Raji (cell line): ENCODE measurements around the gene RSAD2.

ENCODE experiments used
- POLR2A ChIP-seq: IDR thresholded peaks from 2 replicates; pipeline ENCODE4 v1.6.1; 2011; ENCODE audit warnings: low read depth, low read length, control low read depth; ENCODE audit not compliant: insufficient read depth

RSAD2 gene

GRCh38 chr2:6927753-6928152 is 50.2 kb downstream of the RSAD2 start:
- TF ChIP-seq POLR2A: no peak

- no peak for TF ChIP-seq POLR2A
These were observed 50.9 kb downstream of the RSAD2 start for GRCh38 chr2:6928452-6928851.

- TF ChIP-seq POLR2A: no peak
These were observed 51.7 kb downstream of the RSAD2 start for GRCh38 chr2:6929196-6929819.

- TF ChIP-seq POLR2A: no peak
These were observed 53.5 kb downstream of the RSAD2 start for GRCh38 chr2:6930923-6931647.

- TF ChIP-seq POLR2A: no peak
These were observed 54.2 kb downstream of the RSAD2 start for GRCh38 chr2:6931753-6932152.

GRCh38 chr2:6932206-6932605 is 54.6 kb downstream of the RSAD2 start:
- TF ChIP-seq POLR2A: no peak

- TF ChIP-seq POLR2A: no peak
These were observed 55.3 kb downstream of the RSAD2 start for GRCh38 chr2:6932828-6933227.

GRCh38 chr2:6933911-6934310 is 56.3 kb downstream of the RSAD2 start:
- no peak for TF ChIP-seq POLR2A

- no peak for TF ChIP-seq POLR2A
These were observed 56.8 kb downstream of the RSAD2 start for GRCh38 chr2:6934345-6934744.

GRCh38 chr2:6934758-6935651 is 57.4 kb downstream of the RSAD2 start:
- no peak for TF ChIP-seq POLR2A

- TF ChIP-seq POLR2A: no peak
These were observed 59.6 kb downstream of the RSAD2 start for GRCh38 chr2:6937157-6937556.

- no peak for TF ChIP-seq POLR2A
These were observed 60.0 kb downstream of the RSAD2 start for GRCh38 chr2:6937582-6937981.

GRCh38 chr2:6939071-6939470 is 61.5 kb downstream of the RSAD2 start:
- no peak for TF ChIP-seq POLR2A

GRCh38 chr2:6940820-6941219 is 63.2 kb downstream of the RSAD2 start:
- no peak for TF ChIP-seq POLR2A

GRCh38 chr2:6941299-6942046 is 63.9 kb downstream of the RSAD2 start:
- no peak for TF ChIP-seq POLR2A
